ENCODE data around the gene TRIM65. TPM values are rescaled to one million over a fixed set of nuclear protein-coding genes. Genes with fewer than 3 reads are reported as not detected.
A peak's percentile ranks its signal among the peaks of the same experiment; 100 is the strongest.

The TRIM65 gene
- total RNA-seq, 1 donor: 22.5 TPM

- TF ChIP-seq, protein P1, sequence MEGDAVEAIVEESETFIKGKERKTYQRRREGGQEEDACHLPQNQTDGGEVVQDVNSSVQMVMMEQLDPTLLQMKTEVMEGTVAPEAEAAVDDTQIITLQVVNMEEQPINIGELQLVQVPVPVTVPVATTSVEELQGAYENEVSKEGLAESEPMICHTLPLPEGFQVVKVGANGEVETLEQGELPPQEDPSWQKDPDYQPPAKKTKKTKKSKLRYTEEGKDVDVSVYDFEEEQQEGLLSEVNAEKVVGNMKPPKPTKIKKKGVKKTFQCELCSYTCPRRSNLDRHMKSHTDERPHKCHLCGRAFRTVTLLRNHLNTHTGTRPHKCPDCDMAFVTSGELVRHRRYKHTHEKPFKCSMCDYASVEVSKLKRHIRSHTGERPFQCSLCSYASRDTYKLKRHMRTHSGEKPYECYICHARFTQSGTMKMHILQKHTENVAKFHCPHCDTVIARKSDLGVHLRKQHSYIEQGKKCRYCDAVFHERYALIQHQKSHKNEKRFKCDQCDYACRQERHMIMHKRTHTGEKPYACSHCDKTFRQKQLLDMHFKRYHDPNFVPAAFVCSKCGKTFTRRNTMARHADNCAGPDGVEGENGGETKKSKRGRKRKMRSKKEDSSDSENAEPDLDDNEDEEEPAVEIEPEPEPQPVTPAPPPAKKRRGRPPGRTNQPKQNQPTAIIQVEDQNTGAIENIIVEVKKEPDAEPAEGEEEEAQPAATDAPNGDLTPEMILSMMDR (IDR thresholded peaks at IDR 0.05; ENCODE audit: insufficient read depth, low read depth, low read length): no peak
- DNase-seq (ENCODE audit: low read depth): no peak
- H3K4me3 ChIP-seq (ENCODE audit: low read depth, low read length): no peak overlapping the region
Measured at GRCh38 chr17:75846692-75847613, 49.8 kb downstream of the TRIM65 start.

DNA sequence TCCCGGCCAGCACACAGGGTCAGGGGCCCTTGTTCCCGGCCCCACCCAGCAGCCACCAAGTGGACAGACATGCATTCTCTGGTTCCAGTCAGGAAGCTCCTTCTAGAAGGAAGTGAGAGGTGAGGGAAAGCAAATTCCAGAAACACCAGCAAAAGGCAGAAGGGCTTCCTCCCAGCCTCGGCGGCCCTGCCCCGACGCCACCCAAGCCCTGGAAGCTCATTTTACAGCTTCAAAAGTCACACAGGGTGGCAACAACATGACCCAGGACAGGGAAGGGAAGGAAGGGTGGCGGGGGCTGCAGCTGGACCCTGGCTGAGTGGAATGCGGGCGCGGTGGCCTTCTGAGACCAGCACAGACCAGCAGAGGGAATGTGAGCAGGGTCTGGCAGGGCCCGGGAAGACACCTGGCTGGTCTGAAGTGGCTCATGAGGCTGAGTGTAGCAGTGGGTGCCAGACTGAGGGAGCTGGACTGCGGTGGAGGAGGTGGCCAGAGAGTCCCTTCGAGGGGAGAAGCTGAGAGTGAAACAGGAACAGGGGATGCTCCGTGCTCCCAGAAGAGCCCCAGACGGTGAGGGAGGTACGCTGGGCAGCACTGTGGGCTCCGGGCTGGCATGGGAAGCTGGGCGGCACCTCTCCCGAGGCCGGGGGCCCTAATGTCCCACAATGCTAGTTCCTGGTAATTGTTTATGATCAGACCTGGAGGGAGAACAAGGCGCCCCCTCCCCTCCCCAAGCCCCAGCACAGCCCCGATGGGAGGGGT is 50.6 kb downstream of the TRIM65 start:
- TF ChIP-seq, protein P1 (IDR thresholded peaks at IDR 0.05; ENCODE audit: insufficient read depth, low read depth, low read length): no peak
- DNase-seq (ENCODE audit: low read depth): no peak
- no peak overlapping the region for H3K4me3 ChIP-seq (ENCODE audit: low read depth, low read length)

DNA sequence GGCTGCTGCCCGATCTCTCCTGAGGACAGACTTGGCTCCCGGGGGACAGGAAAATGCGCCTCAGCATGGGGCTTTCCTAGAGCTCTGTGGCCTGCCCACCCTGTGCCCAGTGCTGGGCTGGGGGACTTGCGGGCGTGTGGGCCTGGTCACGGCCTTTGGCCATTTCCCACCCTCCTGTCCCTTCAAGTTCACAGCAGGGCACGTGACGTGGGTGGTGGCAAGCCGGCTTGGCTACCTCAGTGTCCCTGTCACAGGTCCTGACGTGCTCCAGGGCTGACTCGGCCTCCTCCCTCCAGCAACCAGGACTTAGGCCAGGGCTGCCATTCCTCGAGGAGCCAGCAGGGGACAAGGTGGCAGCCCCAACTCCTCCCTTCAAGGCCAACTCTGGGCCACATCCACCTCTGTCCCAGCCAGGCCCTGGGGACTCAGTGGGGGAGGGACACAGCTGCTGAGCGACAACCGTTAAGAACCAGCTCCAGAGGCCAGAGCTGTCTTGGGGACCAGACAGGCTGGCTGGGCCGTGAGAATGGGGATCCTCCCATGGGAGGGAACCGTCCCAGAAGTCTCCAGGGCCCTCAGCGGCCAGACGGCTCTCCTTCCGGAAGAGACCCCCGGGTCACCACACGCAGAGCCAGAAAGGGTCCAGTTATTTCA is 51.6 kb downstream of the TRIM65 start:
- TF ChIP-seq, protein P1 (IDR thresholded peaks at IDR 0.05; ENCODE audit: insufficient read depth, low read depth, low read length): peak; percentile 81
- DNase-seq (ENCODE audit: low read depth): peak; percentile 65

DNA sequence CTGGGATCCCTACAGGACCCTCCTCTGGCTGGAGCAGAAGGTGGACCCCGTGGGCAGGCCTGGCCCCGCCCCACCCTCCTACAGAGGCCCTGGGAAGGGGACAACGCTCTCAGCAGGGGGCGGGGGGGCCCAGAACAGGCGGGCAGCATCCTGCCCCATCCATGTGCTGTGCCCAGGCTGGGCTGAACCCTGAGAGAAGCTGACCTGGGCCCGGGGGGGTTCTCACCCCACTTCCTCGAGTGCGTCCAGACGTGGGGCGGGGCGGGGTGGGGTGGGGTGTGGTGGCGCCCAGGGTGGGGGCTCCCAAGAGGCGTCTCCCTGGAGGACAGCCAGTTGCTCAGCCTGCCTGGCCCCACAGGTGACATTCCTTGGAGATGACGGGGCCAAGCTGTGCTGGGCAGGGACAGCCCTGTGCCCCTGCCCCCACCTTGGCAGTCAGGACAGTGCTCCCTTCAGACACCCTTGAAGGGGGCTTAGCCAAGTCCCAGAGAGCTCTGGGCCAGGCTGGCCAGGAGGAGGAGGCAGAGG is 52.2 kb downstream of the TRIM65 start:
- no peak for DNase-seq (ENCODE audit: low read depth)
- TF ChIP-seq, protein P1 (IDR thresholded peaks at IDR 0.05; ENCODE audit: insufficient read depth, low read depth, low read length): no peak
- peak overlapping the region; percentile 32 for H3K4me3 ChIP-seq (ENCODE audit: low read depth, low read length)

More for the DNA sequence above, 51.6 kb downstream of the TRIM65 start:
- H3K4me3 ChIP-seq (ENCODE audit: low read depth, low read length): no peak overlapping the region

- peak; percentile 25 for DNase-seq (ENCODE audit: low read depth)
- TF ChIP-seq, protein P1 (IDR thresholded peaks at IDR 0.05; ENCODE audit: insufficient read depth, low read depth, low read length): no peak
- H3K4me3 ChIP-seq (ENCODE audit: low read depth, low read length): peak within 1 kb of the TSS; percentile 32
Measured at GRCh38 chr17:75843577-75844529, 52.9 kb downstream of the TRIM65 start, which contains the start of gene UNC13D. Gene UNC13D (minus strand): TSS chr17:75844404. CDS start chr17:75844337, 67 bp downstream.
